Measurements from ENCODE around the gene RASAL3. TPM values are rescaled to one million over a fixed set of nuclear protein-coding genes. Genes with fewer than 3 reads are reported as not detected.
"Not testable (repeated sequence)": the region's sequence is repeated elsewhere in the genome, so short reads cannot be mapped to it uniquely, and the experiment has no call there.

RASAL3 gene
- total RNA-seq, 1 experiment from 2014 or later, result 4.0 TPM

DNA sequence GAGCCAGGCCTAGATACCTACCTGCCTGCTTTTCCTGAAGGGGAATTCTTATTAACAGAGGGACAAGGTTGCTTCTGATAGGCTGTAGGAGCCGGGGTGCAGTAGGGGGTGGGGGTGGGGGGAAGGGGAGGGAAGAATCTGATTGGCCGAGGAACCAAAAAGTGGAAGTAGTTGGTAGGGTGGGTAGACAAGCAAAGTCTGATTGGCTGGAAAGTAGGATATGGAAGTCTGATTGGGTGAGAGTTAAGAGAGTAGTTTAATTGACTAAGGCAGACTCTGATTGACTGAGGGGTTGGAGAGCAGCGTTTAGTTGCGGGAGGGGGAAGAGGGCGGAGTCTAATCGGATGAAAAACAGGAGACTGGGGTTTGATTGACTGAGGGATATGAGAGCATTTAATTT, 34.6 kb upstream of the RASAL3 start:
- Histone ChIP-seq H4K20me1 (ENCODE audit: insufficient read depth, low read depth, low read length) (no peaks in the 10 kb centered on the region), H3K9me2 (replicated peaks; ENCODE audit: insufficient read depth, low read length) (no peaks in the 10 kb centered on the region), H3K9ac (ENCODE audit: low read length) (no peak overlapping the region), H3K9me3 (ENCODE audit: low read length) (no peaks in the 10 kb centered on the region), H3K79me2 (ENCODE audit: low read length) (no peaks in the 10 kb centered on the region), H3K27ac (ENCODE audit: low read length) (no peak overlapping the region), H3K36me3 (ENCODE audit: insufficient read depth, low read length) (no peaks in the 10 kb centered on the region), H3K4me1 (ENCODE audit: low read length) (no peaks in the 10 kb centered on the region), H2AFZ (ENCODE audit: low read length) (no peak overlapping the region), H3K27me3 (ENCODE audit: low read length) (no peaks in the 10 kb centered on the region), H3K4me3 (ENCODE audit: low read length) (no peak overlapping the region), H3K4me2 (ENCODE audit: low read depth, low read length, poor library complexity, severe bottlenecking) (no peak overlapping the region)
- DNase-seq, result peak; percentile 63

DNA sequence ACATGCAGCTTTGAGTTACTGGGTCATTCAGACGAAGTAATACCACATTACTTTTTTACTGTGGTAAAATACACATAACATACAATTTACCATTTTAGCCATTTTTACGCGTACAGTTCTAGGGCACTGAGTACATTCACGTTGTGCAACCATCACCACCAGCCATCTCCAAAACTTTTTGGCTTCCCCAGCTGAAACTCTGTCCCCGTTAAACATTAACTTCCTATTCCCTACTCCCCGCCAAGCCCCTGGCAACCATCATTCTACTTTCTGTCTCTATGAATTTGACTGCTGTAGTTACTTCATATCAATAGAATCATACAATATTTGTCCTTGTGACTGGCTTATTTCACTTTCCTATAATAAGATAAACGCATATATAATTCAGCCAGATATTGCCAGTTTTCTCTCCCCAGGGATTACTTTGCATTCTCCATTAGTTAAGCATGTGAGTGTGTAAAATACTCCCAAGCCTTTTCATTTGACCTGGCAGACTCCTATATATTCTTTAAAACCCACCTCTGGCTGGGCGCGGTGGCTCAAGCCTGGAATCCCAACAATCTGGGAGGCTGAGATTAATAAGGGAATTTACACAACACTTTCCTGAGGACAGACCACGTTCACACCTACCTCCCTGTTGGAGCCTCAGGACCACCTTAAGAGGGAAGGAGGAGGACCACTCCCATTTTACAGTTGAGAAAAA, 34.0 kb upstream of the RASAL3 start:
- Histone ChIP-seq H3K9ac (ENCODE audit: low read length) (no peak overlapping the region), H3K4me2 (ENCODE audit: low read depth, low read length, poor library complexity, severe bottlenecking) (no peak overlapping the region), H3K4me3 (ENCODE audit: low read length) (no peak overlapping the region), H2AFZ (ENCODE audit: low read length) (no peak overlapping the region), H3K27me3 (ENCODE audit: low read length) (no peaks in the 10 kb centered on the region), H3K9me2 (replicated peaks; ENCODE audit: insufficient read depth, low read length) (no peaks in the 10 kb centered on the region), H3K4me1 (ENCODE audit: low read length) (no peaks in the 10 kb centered on the region), H3K79me2 (ENCODE audit: low read length) (no peaks in the 10 kb centered on the region), H3K36me3 (ENCODE audit: insufficient read depth, low read length) (no peaks in the 10 kb centered on the region), H4K20me1 (ENCODE audit: insufficient read depth, low read depth, low read length) (no peaks in the 10 kb centered on the region), H3K9me3 (ENCODE audit: low read length) (no peaks in the 10 kb centered on the region), H3K27ac (ENCODE audit: low read length) (no peak overlapping the region)
- DNase-seq, result no peak

DNA sequence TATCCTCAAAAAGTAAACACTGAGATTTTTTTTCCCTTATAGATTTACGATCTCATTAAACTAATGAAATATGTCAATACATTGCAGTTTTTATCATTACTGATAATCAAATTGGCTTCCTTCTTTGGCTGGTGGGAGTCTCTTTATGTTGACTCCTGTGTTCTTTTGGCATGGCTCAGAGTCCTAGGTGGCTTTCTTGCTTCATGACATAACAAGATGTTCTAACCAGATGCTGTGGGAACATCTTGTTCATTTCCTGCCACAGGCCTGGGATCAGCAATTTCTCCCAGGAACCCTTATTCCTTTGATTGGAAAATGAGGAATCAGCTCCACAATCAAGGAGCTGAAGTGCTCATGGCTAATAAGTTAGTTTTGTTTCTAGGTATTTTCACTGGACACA, 30.8 kb upstream of the RASAL3 start:
- no peak for DNase-seq
- Histone ChIP-seq H3K9me3 (ENCODE audit: low read length) (no peaks in the 10 kb centered on the region), H3K9ac (ENCODE audit: low read length) (no peak overlapping the region), H4K20me1 (ENCODE audit: insufficient read depth, low read depth, low read length) (no peaks in the 10 kb centered on the region), H3K9me2 (replicated peaks; ENCODE audit: insufficient read depth, low read length) (no peaks in the 10 kb centered on the region), H3K27me3 (ENCODE audit: low read length) (no peaks in the 10 kb centered on the region), H3K4me2 (ENCODE audit: low read depth, low read length, poor library complexity, severe bottlenecking) (no peak overlapping the region), H3K27ac (ENCODE audit: low read length) (no peak overlapping the region), H3K79me2 (ENCODE audit: low read length) (no peaks in the 10 kb centered on the region), H3K36me3 (ENCODE audit: insufficient read depth, low read length) (no peaks in the 10 kb centered on the region), H3K4me1 (ENCODE audit: low read length) (no peaks in the 10 kb centered on the region), H2AFZ (ENCODE audit: low read length) (no peak overlapping the region), H3K4me3 (ENCODE audit: low read length) (no peak overlapping the region)

DNA sequence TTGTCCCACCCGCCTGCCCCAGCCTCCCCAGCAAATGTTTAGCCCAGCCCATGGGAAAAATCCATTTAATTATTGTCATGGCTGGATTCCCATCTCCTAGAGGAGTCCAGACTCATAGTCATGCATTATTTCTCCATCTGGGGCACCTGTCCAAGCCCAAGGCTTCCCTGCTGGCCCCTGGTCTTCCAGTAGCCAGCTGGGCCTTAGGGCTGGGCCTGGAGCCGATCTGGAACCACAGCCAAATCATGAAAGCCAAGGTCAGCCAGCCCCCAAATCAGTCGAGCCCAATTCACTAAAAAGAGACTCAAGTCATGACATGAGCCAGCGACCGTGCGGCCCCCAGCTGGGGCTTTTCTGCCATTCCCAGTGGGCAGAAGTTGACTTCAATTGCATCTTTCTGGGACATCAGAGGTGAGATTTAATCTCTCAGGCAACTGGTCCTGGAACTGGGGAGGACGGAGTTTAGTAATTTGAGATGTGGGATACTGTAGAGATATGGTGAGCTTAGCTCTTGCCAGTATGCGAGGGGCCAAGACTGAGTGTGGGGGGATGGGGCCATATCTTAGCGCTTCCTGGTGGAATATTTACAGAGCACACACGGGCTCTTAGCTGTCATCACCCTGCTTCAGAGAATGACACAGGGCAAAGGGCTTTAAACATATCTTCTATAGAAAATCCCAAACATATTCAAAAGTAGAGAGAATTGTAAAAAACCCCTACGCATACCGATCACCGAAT, 24.3 kb upstream of the RASAL3 start:
- no peaks in the 10 kb centered on the region for H3K79me2 ChIP-seq (ENCODE audit: low read length)

DNA sequence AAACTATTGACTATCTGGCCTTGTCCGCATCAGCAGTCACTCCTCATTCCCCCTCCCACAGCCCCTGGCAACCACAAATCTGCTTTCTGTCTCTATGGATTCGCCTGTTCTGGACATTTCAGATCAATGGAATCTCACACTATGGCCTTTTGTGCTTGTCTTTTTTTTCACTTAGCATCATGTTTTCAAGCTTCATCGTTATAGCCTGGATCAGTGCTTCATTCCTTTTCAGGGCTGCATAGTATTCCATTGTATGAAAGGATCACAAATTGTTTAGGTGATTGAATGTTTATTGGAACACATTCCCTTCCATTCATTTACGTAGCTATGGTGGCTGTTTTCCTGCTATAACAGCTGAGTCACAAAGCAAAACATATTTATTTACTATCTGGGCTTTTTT, 22.7 kb upstream of the RASAL3 start:
- H3K4me1 ChIP-seq (ENCODE audit: low read length), result no peaks in the 10 kb centered on the region
- H4K20me1 ChIP-seq (ENCODE audit: insufficient read depth, low read depth, low read length), result no peaks in the 10 kb centered on the region
- H3K4me2 ChIP-seq (ENCODE audit: low read depth, low read length, poor library complexity, severe bottlenecking), result no peak overlapping the region
- no peaks in the 10 kb centered on the region for H3K9me2 ChIP-seq (replicated peaks; ENCODE audit: insufficient read depth, low read length)
- no peak overlapping the region for H3K27ac ChIP-seq (ENCODE audit: low read length)
- no peak for DNase-seq
- H3K9me3 ChIP-seq (ENCODE audit: low read length), result no peaks in the 10 kb centered on the region
- no peaks in the 10 kb centered on the region for H3K36me3 ChIP-seq (ENCODE audit: insufficient read depth, low read length)
- H3K27me3 ChIP-seq (ENCODE audit: low read length), result no peaks in the 10 kb centered on the region
- H3K4me3 ChIP-seq (ENCODE audit: low read length), result no peak overlapping the region
- no peak overlapping the region for H3K9ac ChIP-seq (ENCODE audit: low read length)
- no peak overlapping the region for H2AFZ ChIP-seq (ENCODE audit: low read length)
- H3K79me2 ChIP-seq (ENCODE audit: low read length), result no peaks in the 10 kb centered on the region

More for the DNA sequence above, 24.3 kb upstream of the RASAL3 start:
- H3K27me3 ChIP-seq (ENCODE audit: low read length), result no peaks in the 10 kb centered on the region
- no peaks in the 10 kb centered on the region for H3K9me2 ChIP-seq (replicated peaks; ENCODE audit: insufficient read depth, low read length)
- H3K4me2 ChIP-seq (ENCODE audit: low read depth, low read length, poor library complexity, severe bottlenecking), result no peak overlapping the region
- no peaks in the 10 kb centered on the region for H3K9me3 ChIP-seq (ENCODE audit: low read length)
- H3K9ac ChIP-seq (ENCODE audit: low read length), result no peak overlapping the region
- no peaks in the 10 kb centered on the region for H4K20me1 ChIP-seq (ENCODE audit: insufficient read depth, low read depth, low read length)
- H2AFZ ChIP-seq (ENCODE audit: low read length), result no peak overlapping the region
- H3K27ac ChIP-seq (ENCODE audit: low read length), result no peak overlapping the region
- DNase-seq, result no peak
- no peak overlapping the region for H3K4me3 ChIP-seq (ENCODE audit: low read length)
- H3K36me3 ChIP-seq (ENCODE audit: insufficient read depth, low read length), result no peaks in the 10 kb centered on the region
- no peaks in the 10 kb centered on the region for H3K4me1 ChIP-seq (ENCODE audit: low read length)

DNA sequence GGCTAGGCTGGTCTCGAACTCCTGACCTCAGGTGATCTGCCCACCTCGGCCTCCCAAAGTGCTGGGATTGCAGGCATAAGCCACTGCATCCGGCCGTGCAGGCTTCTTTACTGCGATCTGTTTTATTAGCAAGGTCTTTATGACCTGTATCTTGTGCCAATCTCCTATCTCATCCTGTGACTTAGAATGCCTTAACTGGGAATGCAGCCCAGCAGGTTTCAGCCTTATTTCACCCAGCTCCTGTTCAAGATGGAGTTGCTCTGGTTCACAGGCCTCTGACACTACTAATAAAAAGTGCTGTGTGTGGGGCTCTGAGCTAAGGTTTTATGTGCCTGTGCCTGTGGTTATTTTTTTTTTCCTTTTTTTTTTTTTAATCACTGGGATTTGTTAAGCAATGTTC, 21.4 kb upstream of the RASAL3 start:
- H2AFZ ChIP-seq (ENCODE audit: low read length); DNase-seq; H3K4me1 ChIP-seq (ENCODE audit: low read length); H3K4me3 ChIP-seq (ENCODE audit: low read length); H3K4me2 ChIP-seq (ENCODE audit: low read depth, low read length, poor library complexity, severe bottlenecking); H3K9ac ChIP-seq (ENCODE audit: low read length); H3K79me2 ChIP-seq (ENCODE audit: low read length); H3K9me3 ChIP-seq (ENCODE audit: low read length); H3K27ac ChIP-seq (ENCODE audit: low read length); H3K36me3 ChIP-seq (ENCODE audit: insufficient read depth, low read length); H3K9me2 ChIP-seq (replicated peaks; ENCODE audit: insufficient read depth, low read length); H3K27me3 ChIP-seq (ENCODE audit: low read length); H4K20me1 ChIP-seq (ENCODE audit: insufficient read depth, low read depth, low read length): not testable (repeated sequence)

DNA sequence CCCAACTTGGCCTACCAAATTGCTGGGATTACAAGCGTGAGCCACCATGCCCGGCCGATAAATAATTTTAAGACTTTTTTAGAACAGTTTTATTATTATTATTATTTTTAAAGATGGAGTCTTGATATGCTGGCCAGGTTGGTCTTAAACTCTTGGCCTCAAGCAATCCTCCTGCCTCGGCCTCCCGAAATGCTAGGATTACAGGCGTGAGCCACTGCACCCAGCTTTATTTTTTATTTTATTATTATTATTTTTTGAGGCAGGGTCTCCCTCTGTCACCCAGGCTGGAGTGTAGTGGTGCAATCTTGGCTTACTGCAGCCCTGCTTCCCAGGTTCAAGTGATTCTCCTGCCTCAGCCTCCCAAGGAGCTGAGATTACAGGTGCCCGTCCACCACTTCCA, 16.7 kb upstream of the RASAL3 start:
- not testable (repeated sequence) for H3K27me3 ChIP-seq (ENCODE audit: low read length); H3K27ac ChIP-seq (ENCODE audit: low read length); H3K9me2 ChIP-seq (replicated peaks; ENCODE audit: insufficient read depth, low read length); DNase-seq; H3K36me3 ChIP-seq (ENCODE audit: insufficient read depth, low read length); H2AFZ ChIP-seq (ENCODE audit: low read length); H3K9me3 ChIP-seq (ENCODE audit: low read length); H3K4me1 ChIP-seq (ENCODE audit: low read length); H3K79me2 ChIP-seq (ENCODE audit: low read length); H3K4me2 ChIP-seq (ENCODE audit: low read depth, low read length, poor library complexity, severe bottlenecking); H3K9ac ChIP-seq (ENCODE audit: low read length); H4K20me1 ChIP-seq (ENCODE audit: insufficient read depth, low read depth, low read length); H3K4me3 ChIP-seq (ENCODE audit: low read length)

DNA sequence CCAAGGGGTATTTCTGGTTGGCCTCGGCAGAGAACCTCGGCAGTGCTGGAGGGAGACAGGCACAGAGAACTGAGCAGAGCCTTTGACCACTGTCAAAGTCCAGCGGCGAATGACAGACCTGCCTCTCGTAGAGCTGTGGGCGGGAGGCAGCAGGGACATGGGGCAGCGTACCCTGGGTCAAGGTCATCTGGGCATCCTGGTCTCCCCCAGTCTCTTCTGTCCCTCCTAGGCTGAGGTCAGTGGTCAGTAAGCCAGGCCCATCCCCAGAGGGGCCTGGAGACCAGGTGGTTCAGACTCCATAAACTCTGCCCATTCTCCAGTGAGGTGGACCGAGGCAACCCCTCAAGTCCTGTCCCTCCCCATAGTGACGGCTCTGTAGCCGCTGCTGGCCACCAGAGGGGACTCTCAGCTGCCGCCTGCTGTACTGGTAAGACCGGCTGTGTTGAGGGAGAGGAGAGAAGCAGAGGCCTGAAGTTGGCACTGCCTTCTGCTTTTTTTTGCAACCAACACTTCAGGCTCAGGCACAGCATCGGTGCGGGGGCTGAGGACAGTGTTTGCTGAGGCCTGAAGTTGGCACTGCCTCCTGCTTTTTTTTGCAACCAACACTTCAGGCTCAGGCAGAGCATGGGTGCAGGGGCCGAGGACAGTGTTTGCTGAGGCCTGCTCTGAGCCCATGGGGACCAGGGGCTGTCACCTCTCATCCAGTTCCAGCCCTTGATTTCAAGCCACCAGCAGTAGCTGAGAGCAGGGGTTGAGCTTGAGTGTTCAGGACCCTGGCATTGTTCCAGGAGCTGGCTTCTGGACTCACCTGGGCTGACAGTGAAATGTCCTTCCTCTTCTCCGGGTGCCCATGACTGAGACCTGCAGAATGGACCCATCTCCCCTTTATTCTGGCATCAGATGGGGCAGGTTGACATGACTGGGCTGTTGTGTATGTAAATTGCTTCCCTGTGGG, 15.3 kb upstream of the RASAL3 start, which contains the start of gene PGLYRP2:
PGLYRP2 (minus strand) TSS at position 111 of the 955 bp plus-strand sequence. CDS start 130 bp downstream, outside the sequence.
- Histone ChIP-seq H3K27ac (ENCODE audit: low read length) (no peak within 1 kb of the TSS), H4K20me1 (ENCODE audit: insufficient read depth, low read depth, low read length) (no peaks in the 10 kb centered on the region), H3K4me1 (ENCODE audit: low read length) (no peaks in the 10 kb centered on the region), H3K79me2 (ENCODE audit: low read length) (no peaks in the 10 kb centered on the region), H3K27me3 (ENCODE audit: low read length) (no peaks in the 10 kb centered on the region), H2AFZ (ENCODE audit: low read length) (no peak within 1 kb of the TSS), H3K9ac (ENCODE audit: low read length) (no peak within 1 kb of the TSS), H3K4me3 (ENCODE audit: low read length) (no peak within 1 kb of the TSS), H3K9me2 (replicated peaks; ENCODE audit: insufficient read depth, low read length) (no peaks in the 10 kb centered on the region), H3K9me3 (ENCODE audit: low read length) (no peaks in the 10 kb centered on the region), H3K36me3 (ENCODE audit: insufficient read depth, low read length) (no peaks in the 10 kb centered on the region), H3K4me2 (ENCODE audit: low read depth, low read length, poor library complexity, severe bottlenecking) (no peak within 1 kb of the TSS)
- peak; percentile 46 for DNase-seq

All from Karpas-422 (cell line).